Neuronal stem cell (in vitro differentiated cells): ENCODE measurements around the gene IL1RAP.
A peak's percentile ranks its signal among the peaks of the same experiment; 100 is the strongest.

Experiments
- DNase-seq: peaks from one replicate; pipeline ENCODE4 v3.0.0-alpha.2; 2013; ENCODE audit warnings: low spot score
- H2AFZ ChIP-seq: one replicate; pipeline ENCODE4 v1.6.1; 2013; ENCODE audit warnings: mild to moderate bottlenecking, low read length, inconsistent platforms
- H2AK5ac ChIP-seq: 2 replicates; pipeline ENCODE4 v1.6.1; 2013; ENCODE audit warnings: low read depth, mild to moderate bottlenecking, inconsistent platforms, low read length, moderate library complexity, mixed read lengths
- H2BK120ac ChIP-seq: 2 replicates; pipeline ENCODE4 v1.6.1; 2013; ENCODE audit warnings: low read depth, mild to moderate bottlenecking, inconsistent platforms, low read length, moderate library complexity, mixed read lengths
- H2BK12ac ChIP-seq: one replicate; pipeline ENCODE4 v1.6.1; 2013; ENCODE audit warnings: low read length, inconsistent platforms
- H2BK15ac ChIP-seq: 2 replicates; pipeline ENCODE4 v1.6.1; 2013; ENCODE audit warnings: mild to moderate bottlenecking, low read length, inconsistent platforms, mixed read lengths
- H2BK5ac ChIP-seq: one replicate; pipeline ENCODE4 v1.6.1; 2013; ENCODE audit warnings: inconsistent platforms, mild to moderate bottlenecking, low read length, moderate library complexity
- H3K14ac ChIP-seq: one replicate; pipeline ENCODE4 v1.6.1; 2013; ENCODE audit warnings: low read length, inconsistent platforms
- H3K18ac ChIP-seq: 2 replicates; pipeline ENCODE4 v1.6.1; 2013; ENCODE audit warnings: low read length, inconsistent platforms
- H3K23ac ChIP-seq: 2 replicates; pipeline ENCODE4 v1.6.1; 2013; ENCODE audit warnings: low read depth, mild to moderate bottlenecking, mixed read lengths, low read length, inconsistent platforms; ENCODE audit not compliant: poor library complexity
- H3K27ac ChIP-seq: replicated peaks from 3 replicates; pipeline ENCODE4 v1.5.1; 2013; ENCODE audit warnings: low read length, inconsistent platforms
- H3K27me3 ChIP-seq, 3 experiments: 2 replicates each; pipeline ENCODE4 v1.6.1; 2013; ENCODE audit warnings: low read length in 3 of 3, mild to moderate bottlenecking in 2 of 3, inconsistent platforms in 1 of 3, low read depth in 1 of 3, mixed read lengths in 1 of 3, moderate library complexity in 1 of 3; ENCODE audit not compliant: control insufficient read depth in 3 of 3, insufficient read depth in 3 of 3
- H3K36me3 ChIP-seq, 2 donors: replicated peaks in 1 of 2; 2 replicates each; pipeline ENCODE4 v1.6.1; 2013; ENCODE audit warnings: low read length in 2 of 2; ENCODE audit not compliant: control insufficient read depth in 2 of 2, insufficient read depth in 2 of 2
- H3K4ac ChIP-seq: 2 replicates; pipeline ENCODE4 v1.6.1; 2013; ENCODE audit warnings: inconsistent platforms, mild to moderate bottlenecking, low read length, moderate library complexity
- H3K4me1 ChIP-seq, 2 donors: 1 replicate in 1 of 2; 2 replicates in 1 of 2; pipeline ENCODE4 v1.6.1; 2013; ENCODE audit warnings: low read length in 2 of 2, low read depth in 1 of 2; ENCODE audit not compliant: control insufficient read depth in 2 of 2, insufficient read depth in 1 of 2
- H3K4me2 ChIP-seq: one replicate; pipeline ENCODE4 v1.6.1; 2013; ENCODE audit warnings: mild to moderate bottlenecking, low read length, inconsistent platforms; ENCODE audit not compliant: insufficient read depth, poor library complexity, severe bottlenecking
- H3K4me3 ChIP-seq, 2 donors: 2 replicates each; pipeline ENCODE4 v1.5.1; 2013; ENCODE audit warnings: low read length in 2 of 2, mild to moderate bottlenecking in 2 of 2, inconsistent platforms in 1 of 2, moderate library complexity in 1 of 2
- H3K79me1 ChIP-seq: one replicate; pipeline ENCODE4 v1.6.1; 2013; ENCODE audit warnings: low read depth, mild to moderate bottlenecking, inconsistent platforms, low read length, moderate library complexity
- H3K9ac ChIP-seq: one replicate; pipeline ENCODE4 v1.6.1; 2013; ENCODE audit warnings: mild to moderate bottlenecking, low read depth, low read length, inconsistent platforms; ENCODE audit not compliant: poor library complexity
- H3K9me3 ChIP-seq, 2 donors: replicated peaks in 1 of 2; 2 replicates each; pipeline versions ENCODE3 to v1.6.1; 2013; ENCODE audit warnings: low read length in 2 of 2, mild to moderate bottlenecking in 2 of 2, inconsistent platforms in 1 of 2, low read depth in 1 of 2, mixed read lengths in 1 of 2, moderate library complexity in 1 of 2; ENCODE audit not compliant: control insufficient read depth in 2 of 2, insufficient read depth in 1 of 2
- H4K8ac ChIP-seq: one replicate; pipeline ENCODE4 v1.6.1; 2013; ENCODE audit warnings: low read depth, mild to moderate bottlenecking, inconsistent platforms, low read length, moderate library complexity
- H4K91ac ChIP-seq: one replicate; pipeline ENCODE4 v1.6.1; 2013; ENCODE audit warnings: low read length, low read depth, mild to moderate bottlenecking, inconsistent platforms; ENCODE audit not compliant: poor library complexity
- WGBS, 2 donors: extraction: QIAGEN DNeasy Blood & Tissue Kit; methylation state at CpG; one replicate each; pipeline ENCODE4 v1.1.7; 2013; ENCODE audit warnings: missing lambda C conversion rate in 2 of 2, mixed read lengths in 1 of 2; ENCODE audit not compliant: insufficient read length in 2 of 2, insufficient replicate concordance in 1 of 2; ENCODE audit errors: extremely low coverage in 2 of 2; 5-methylcytosine and 5-hydroxymethylcytosine counted together

Gene IL1RAP

GRCh38 chr3:190697502-190697830, 183.6 kb downstream of the IL1RAP start:
- H4K8ac ChIP-seq, result no peak overlapping the region
- DNase-seq, result no peak
- no peaks in the 10 kb centered on the region for H3K36me3 ChIP-seq

GRCh38 chr3:190697901-190698300, 184.0 kb downstream of the IL1RAP start:
- Histone ChIP-seq H3K27me3 (peaks cover 0 to 10% (median 0%) of the 10 kb centered on the region in 3 experiments), H2BK15ac (no peak overlapping the region), H3K9me3 (no peaks in the 10 kb centered on the region), H4K8ac (no peak overlapping the region), H3K36me3 (no peaks in the 10 kb centered on the region), H3K79me1 (no peaks in the 10 kb centered on the region), H3K9ac (no peak overlapping the region), H3K14ac (no peak overlapping the region), H2BK12ac (no peak overlapping the region), H3K4me3 (no peak overlapping the region), H3K27ac (no peak overlapping the region), H2BK5ac (no peak overlapping the region), H3K4me1 (peaks cover 0 to 2% of the 10 kb centered on the region in 2 donors), H2AK5ac (no peak overlapping the region), H3K18ac (no peak overlapping the region), H3K4me2 (no peak overlapping the region), H2BK120ac (no peak overlapping the region), H2AFZ (no peak overlapping the region), H3K4ac (no peak overlapping the region), H4K91ac (no peak overlapping the region), H3K23ac (no peak overlapping the region)
- DNase-seq, result no peak
- no CpG with 5 or more reads among the region's 4 CpGs for WGBS, 2 donors

More at GRCh38 chr3:190697502-190697830, 183.6 kb downstream of the IL1RAP start:
- Histone ChIP-seq H2BK15ac (no peak overlapping the region), H3K4me1 (peaks cover 0 to 2% of the 10 kb centered on the region in 2 donors), H2AK5ac (no peak overlapping the region), H3K27ac (no peak overlapping the region), H3K9ac (no peak overlapping the region), H3K14ac (no peak overlapping the region), H3K9me3 (no peaks in the 10 kb centered on the region), H3K18ac (no peak overlapping the region), H2AFZ (no peak overlapping the region), H2BK12ac (no peak overlapping the region), H4K91ac (no peak overlapping the region), H3K27me3 (peaks cover 0 to 14% (median 0%) of the 10 kb centered on the region in 3 experiments), H2BK5ac (no peak overlapping the region), H3K4ac (no peak overlapping the region), H3K4me2 (no peak overlapping the region), H3K4me3 (no peak overlapping the region), H2BK120ac (no peak overlapping the region), H3K23ac (no peak overlapping the region), H3K79me1 (no peaks in the 10 kb centered on the region)

- no CpG with 5 or more reads among the region's 2 CpGs for WGBS, 2 donors
- peaks cover 0 to 2% of the 10 kb centered on the region in 2 donors for H3K4me1 ChIP-seq
These were observed 185.9 kb downstream of the IL1RAP start for GRCh38 chr3:190699776-190700175.

GRCh38 chr3:190701096-190701532, 187.2 kb downstream of the IL1RAP start:
- peak; percentile 12 for DNase-seq

More at GRCh38 chr3:190699776-190700175, 185.9 kb downstream of the IL1RAP start:
- Histone ChIP-seq H4K8ac (no peak overlapping the region), H3K79me1 (no peaks in the 10 kb centered on the region), H3K14ac (no peak overlapping the region), H3K4ac (no peak overlapping the region), H3K27me3 (peaks cover 0 to 8% (median 0%) of the 10 kb centered on the region in 3 experiments), H3K27ac (no peak overlapping the region), H3K36me3 (no peaks in the 10 kb centered on the region), H2AFZ (no peak overlapping the region), H3K9ac (no peak overlapping the region), H2AK5ac (no peak overlapping the region), H2BK120ac (no peak overlapping the region), H3K18ac (no peak overlapping the region), H3K23ac (no peak overlapping the region), H2BK12ac (no peak overlapping the region), H3K4me2 (no peak overlapping the region), H3K4me3 (no peak overlapping the region), H3K9me3 (no peaks in the 10 kb centered on the region), H2BK5ac (no peak overlapping the region), H4K91ac (no peak overlapping the region), H2BK15ac (no peak overlapping the region)
- no peak for DNase-seq

More at GRCh38 chr3:190701096-190701532, 187.2 kb downstream of the IL1RAP start:
- Histone ChIP-seq H2BK5ac (no peak overlapping the region), H3K36me3 (no peaks in the 10 kb centered on the region), H4K91ac (no peak overlapping the region), H3K18ac (no peak overlapping the region), H3K4me1 (peaks cover 0 to 2% of the 10 kb centered on the region in 2 donors), H2BK15ac (no peak overlapping the region), H2BK12ac (no peak overlapping the region), H3K27ac (no peak overlapping the region), H2AK5ac (no peak overlapping the region), H3K9ac (no peak overlapping the region), H3K4me2 (no peak overlapping the region), H3K23ac (no peak overlapping the region), H2BK120ac (no peak overlapping the region), H3K9me3 (no peaks in the 10 kb centered on the region), H4K8ac (no peak overlapping the region), H3K14ac (no peak overlapping the region), H3K79me1 (no peaks in the 10 kb centered on the region), H3K27me3 (peaks cover 0 to 8% (median 0%) of the 10 kb centered on the region in 3 experiments), H3K4me3 (no peak overlapping the region), H2AFZ (no peak overlapping the region), H3K4ac (no peak overlapping the region)
- WGBS, 2 donors, result no CpG with 5 or more reads among the region's 4 CpGs
